A549 treated with Hydrocortisone at 1 μM for 4 hours (cell line): Measurements from ENCODE around the gene TCEAL2. TPM values are rescaled to one million over a fixed set of nuclear protein-coding genes. Genes with fewer than 3 reads are reported as not detected.

Experiments used
- total RNA-seq: library from RNA; stranded (reverse); fragments of 200-300 nt; extraction: Qiagen RNA extraction; gene quantifications from 5 replicates; pipeline ENCODE4 v1.2.3, GENCODE V29; 2022

Gene TCEAL2
- not detected in 5 replicates for total RNA-seq

DNA sequence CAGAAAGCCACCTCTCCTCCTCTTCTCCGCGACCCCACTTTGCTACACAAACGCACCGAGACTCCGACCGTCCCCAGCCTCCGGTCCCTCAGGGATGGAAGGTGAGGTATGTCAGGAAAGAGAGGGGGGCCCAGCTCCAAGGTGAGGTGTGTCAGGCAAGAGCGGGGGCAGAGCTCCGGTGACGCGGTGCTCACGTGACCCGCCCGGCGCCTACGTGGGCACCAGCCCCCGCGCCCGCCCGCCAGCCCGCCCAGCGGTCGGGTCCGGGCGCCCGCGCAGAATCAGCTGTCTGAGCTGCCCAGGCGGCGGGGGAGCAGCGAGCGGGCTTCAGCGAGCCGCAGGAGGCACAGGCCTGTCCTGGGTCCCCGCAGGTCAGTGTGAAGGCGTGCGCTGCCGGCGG lies at the start of gene TCEAL2:
TSS of gene TCEAL2 (plus strand) at position 244 of the 400 bp plus-strand sequence. CDS start 1,152 bp downstream, outside the sequence.

DNA sequence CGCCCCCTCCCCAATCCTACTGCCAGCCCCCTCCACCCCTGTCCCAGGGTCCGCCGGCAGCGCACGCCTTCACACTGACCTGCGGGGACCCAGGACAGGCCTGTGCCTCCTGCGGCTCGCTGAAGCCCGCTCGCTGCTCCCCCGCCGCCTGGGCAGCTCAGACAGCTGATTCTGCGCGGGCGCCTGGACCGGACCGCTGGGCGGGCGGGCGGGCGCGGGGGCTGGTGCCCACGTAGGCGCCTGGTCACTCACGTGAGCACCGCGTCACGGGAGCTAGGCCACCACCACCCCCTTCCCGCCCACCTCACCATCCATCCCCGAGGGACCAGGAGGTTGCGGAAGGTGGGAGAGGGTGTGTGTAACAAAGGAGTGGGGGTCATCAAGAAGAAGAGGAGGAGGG lies 16.8 kb downstream of the TCEAL2 start, which contains the start of gene TCEAL6:
TSS of gene TCEAL6 (minus strand) at position 208 of the 400 bp plus-strand sequence.

DNA sequence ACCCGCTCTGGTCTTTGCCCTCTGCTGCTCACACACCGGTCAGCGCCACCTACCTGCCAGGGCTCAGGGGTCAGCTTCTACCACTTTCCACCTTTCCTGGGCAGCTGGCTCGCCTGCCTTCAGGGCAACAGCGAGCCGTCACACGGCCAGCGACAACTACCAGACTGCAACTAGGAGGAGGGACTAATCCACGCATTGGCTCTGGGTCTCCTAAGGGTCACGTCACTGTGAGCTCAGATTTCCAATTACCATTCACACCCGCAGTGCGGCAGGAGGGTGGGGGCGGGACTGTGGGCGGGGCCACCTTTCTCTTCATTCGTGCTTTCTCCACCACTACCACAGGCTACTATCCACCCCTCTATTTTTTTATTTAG lies 30.3 kb downstream of the TCEAL2 start, which contains the start of gene BEX5:
TSS of gene BEX5 (minus strand) at position 172 of the 374 bp plus-strand sequence. CDS start 1,712 bp downstream, outside the sequence.

Other genes starting within 250 kb of the TCEAL2 start
- gene ZMAT1, start 193.7 kb upstream of the TCEAL2 start, total RNA-seq: 0.03 to 0.07 TPM (median 0.06 TPM) in 3 of 5 replicates, not detected in the others
- not detected in 5 replicates for gene TCEAL6, start 16.8 kb downstream of the TCEAL2 start, total RNA-seq
- gene BEX5, start 30.3 kb downstream of the TCEAL2 start, total RNA-seq: not detected in 5 replicates
- gene TCP11X1, start 89.6 kb downstream of the TCEAL2 start, total RNA-seq: not detected in 5 replicates
- gene NXF2, start 121.5 kb downstream of the TCEAL2 start, total RNA-seq: not detected in 5 replicates